ENCODE results near the gene SPOP. TPM values are rescaled to one million over a fixed set of nuclear protein-coding genes. Genes with fewer than 3 reads are reported as not detected.

The SPOP gene
- total RNA-seq, 1 experiment from 2014 or later: 79.9 TPM

DNA sequence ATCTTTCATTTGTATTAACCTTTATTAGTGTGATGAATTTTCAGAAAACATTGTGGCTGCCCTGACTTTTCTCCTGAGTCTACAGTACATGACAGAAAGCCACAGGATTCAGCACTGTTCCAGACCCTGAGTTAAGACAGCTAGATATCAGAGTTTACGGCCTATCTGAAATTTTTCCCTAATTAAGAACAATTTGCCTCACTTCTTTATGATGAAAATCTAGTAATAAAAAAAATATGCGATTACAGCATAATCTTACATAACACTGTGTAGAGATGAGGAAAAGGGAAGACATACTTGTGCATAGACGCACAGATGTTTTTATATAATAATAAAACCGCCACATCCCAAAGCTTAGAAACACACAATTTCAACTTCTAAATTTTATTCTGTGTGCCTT, 7.3 kb downstream of the SPOP start:
- TF ChIP-seq, protein P1, sequence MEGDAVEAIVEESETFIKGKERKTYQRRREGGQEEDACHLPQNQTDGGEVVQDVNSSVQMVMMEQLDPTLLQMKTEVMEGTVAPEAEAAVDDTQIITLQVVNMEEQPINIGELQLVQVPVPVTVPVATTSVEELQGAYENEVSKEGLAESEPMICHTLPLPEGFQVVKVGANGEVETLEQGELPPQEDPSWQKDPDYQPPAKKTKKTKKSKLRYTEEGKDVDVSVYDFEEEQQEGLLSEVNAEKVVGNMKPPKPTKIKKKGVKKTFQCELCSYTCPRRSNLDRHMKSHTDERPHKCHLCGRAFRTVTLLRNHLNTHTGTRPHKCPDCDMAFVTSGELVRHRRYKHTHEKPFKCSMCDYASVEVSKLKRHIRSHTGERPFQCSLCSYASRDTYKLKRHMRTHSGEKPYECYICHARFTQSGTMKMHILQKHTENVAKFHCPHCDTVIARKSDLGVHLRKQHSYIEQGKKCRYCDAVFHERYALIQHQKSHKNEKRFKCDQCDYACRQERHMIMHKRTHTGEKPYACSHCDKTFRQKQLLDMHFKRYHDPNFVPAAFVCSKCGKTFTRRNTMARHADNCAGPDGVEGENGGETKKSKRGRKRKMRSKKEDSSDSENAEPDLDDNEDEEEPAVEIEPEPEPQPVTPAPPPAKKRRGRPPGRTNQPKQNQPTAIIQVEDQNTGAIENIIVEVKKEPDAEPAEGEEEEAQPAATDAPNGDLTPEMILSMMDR (IDR thresholded peaks at IDR 0.05; ENCODE audit: unreplicated experiment): no peak
- CTCF ChIA-PET: no interaction called here
- H3K27me3 Mint-ChIP-seq (ENCODE audit: unreplicated experiment): no peaks in the 10 kb centered on the region
- no peaks in the 10 kb centered on the region for H3K9me3 Mint-ChIP-seq (ENCODE audit: low read depth, unreplicated experiment)
- peaks cover 15% of the 10 kb centered on the region for H3K4me1 Mint-ChIP-seq (ENCODE audit: low read depth, unreplicated experiment)
- no TSS peak for BruUV-seq (replicated peaks)
- no peak for DNase-seq
- H3K4me3 Mint-ChIP-seq (ENCODE audit: low read depth, unreplicated experiment): no peak overlapping the region
- no peak overlapping the region for H3K27ac Mint-ChIP-seq (ENCODE audit: unreplicated experiment)
- peaks cover 17% of the 10 kb centered on the region for H3K36me3 Mint-ChIP-seq (ENCODE audit: insufficient read depth, unreplicated experiment)
- intact Hi-C loops (cut with micrococcal nuclease; ENCODE audit: unreplicated experiment): loop anchor here (10.0 kb wide), 1 partner anchor 46 kb away; no protein-coding TSS in a partner anchor

DNA sequence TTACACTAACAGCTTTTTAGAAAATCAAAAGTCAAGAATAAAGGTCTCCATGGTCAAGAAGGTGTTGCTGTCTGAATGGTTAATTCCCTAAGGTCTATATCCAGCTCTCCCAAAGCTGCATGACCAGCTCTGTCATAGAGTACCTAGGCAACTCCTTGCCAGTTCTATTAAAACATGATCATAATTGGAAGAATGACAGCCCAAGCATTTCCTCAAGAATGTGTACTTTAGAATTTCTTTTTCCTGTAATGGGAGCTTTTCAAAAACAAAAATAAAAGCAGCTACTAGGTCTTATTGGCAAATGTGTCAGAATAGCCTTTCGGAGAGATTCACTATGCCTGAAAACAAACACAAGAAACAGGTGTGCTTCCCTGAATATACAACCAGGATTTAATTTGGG, 7.9 kb downstream of the SPOP start:
- Mint-ChIP-seq H3K4me1 (ENCODE audit: low read depth, unreplicated experiment) (peaks cover 9% of the 10 kb centered on the region), H3K4me3 (ENCODE audit: low read depth, unreplicated experiment) (no peak overlapping the region), H3K9me3 (ENCODE audit: low read depth, unreplicated experiment) (no peaks in the 10 kb centered on the region), H3K27ac (ENCODE audit: unreplicated experiment) (no peak overlapping the region), H3K36me3 (ENCODE audit: insufficient read depth, unreplicated experiment) (peaks cover 17% of the 10 kb centered on the region), H3K27me3 (ENCODE audit: unreplicated experiment) (no peaks in the 10 kb centered on the region)
- CTCF ChIA-PET: no interaction called here
- no peak for DNase-seq
- intact Hi-C loops (cut with micrococcal nuclease; ENCODE audit: unreplicated experiment): loop anchor here (10.0 kb wide), 1 partner anchor 45 kb away; no protein-coding TSS in a partner anchor
- TF ChIP-seq, protein P1 (IDR thresholded peaks at IDR 0.05; ENCODE audit: unreplicated experiment): no peak
- no TSS peak for BruUV-seq (replicated peaks)

DNA sequence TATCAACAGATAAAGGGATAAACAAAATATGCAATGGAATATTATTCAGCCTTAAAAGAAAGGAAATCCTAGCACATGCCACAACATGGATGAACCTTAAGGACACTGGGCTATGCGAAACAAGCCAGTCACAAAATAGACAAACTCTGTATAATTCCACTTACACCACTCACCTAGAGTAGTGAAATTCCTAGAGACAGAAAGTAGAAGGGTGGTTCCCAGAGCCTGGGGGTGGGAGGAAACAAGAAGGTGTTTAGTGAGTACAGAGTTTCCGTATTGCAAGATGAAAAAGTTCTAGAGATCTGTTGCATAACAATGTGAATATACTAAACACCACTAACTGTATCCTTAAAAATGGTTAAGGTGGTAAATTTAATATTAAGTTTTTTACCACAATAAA, 10.0 kb downstream of the SPOP start:
- no peaks in the 10 kb centered on the region for H3K27me3 Mint-ChIP-seq (ENCODE audit: unreplicated experiment)
- peaks cover 12% of the 10 kb centered on the region for H3K36me3 Mint-ChIP-seq (ENCODE audit: insufficient read depth, unreplicated experiment)
- no peaks in the 10 kb centered on the region for H3K4me1 Mint-ChIP-seq (ENCODE audit: low read depth, unreplicated experiment)
- no peaks in the 10 kb centered on the region for H3K9me3 Mint-ChIP-seq (ENCODE audit: low read depth, unreplicated experiment)
- no peak for DNase-seq
- H3K27ac Mint-ChIP-seq (ENCODE audit: unreplicated experiment): no peak overlapping the region
- CTCF ChIA-PET: no interaction called here
- no TSS peak for BruUV-seq (replicated peaks)
- intact Hi-C loops (cut with micrococcal nuclease; ENCODE audit: unreplicated experiment): no loop called here
- TF ChIP-seq, protein P1 (IDR thresholded peaks at IDR 0.05; ENCODE audit: unreplicated experiment): no peak
- no peak overlapping the region for H3K4me3 Mint-ChIP-seq (ENCODE audit: low read depth, unreplicated experiment)

DNA sequence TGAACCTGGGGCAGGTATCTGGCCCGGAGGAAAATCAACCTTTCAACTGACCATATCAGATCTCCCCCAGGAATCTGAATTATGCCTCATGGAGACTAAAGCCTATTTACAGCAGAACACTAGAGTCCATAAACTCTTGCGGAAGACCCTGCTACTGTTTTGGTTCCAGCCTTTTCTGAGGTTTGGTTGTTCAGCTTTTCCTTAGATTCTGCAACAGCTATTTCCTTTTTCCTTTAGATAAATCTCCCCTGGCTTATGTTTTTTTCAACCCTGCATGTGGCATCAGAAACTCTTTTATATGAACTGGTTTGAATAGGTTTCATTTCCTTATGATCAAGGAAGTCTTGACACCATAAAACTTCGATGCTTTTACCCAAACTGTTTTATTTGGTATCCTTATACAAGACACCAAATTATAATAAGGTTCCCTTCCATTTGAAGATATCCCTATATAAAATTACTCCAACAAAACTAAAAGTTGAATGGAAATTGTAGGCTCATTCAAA, 13.1 kb downstream of the SPOP start:
- BruUV-seq (replicated peaks): no TSS peak

More for the DNA sequence above, 13.1 kb downstream of the SPOP start:
- peaks cover 6% of the 10 kb centered on the region for H3K36me3 Mint-ChIP-seq (ENCODE audit: insufficient read depth, unreplicated experiment)
- H3K27ac Mint-ChIP-seq (ENCODE audit: unreplicated experiment): no peak overlapping the region
- TF ChIP-seq, protein P1 (IDR thresholded peaks at IDR 0.05; ENCODE audit: unreplicated experiment): no peak
- no peak for DNase-seq
- H3K4me3 Mint-ChIP-seq (ENCODE audit: low read depth, unreplicated experiment): no peak overlapping the region
- H3K27me3 Mint-ChIP-seq (ENCODE audit: unreplicated experiment): no peaks in the 10 kb centered on the region
- H3K9me3 Mint-ChIP-seq (ENCODE audit: low read depth, unreplicated experiment): no peaks in the 10 kb centered on the region
- intact Hi-C loops (cut with micrococcal nuclease; ENCODE audit: unreplicated experiment): no loop called here
- CTCF ChIA-PET: no interaction called here
- H3K4me1 Mint-ChIP-seq (ENCODE audit: low read depth, unreplicated experiment): no peaks in the 10 kb centered on the region
